LoVo (cell line): ENCODE data around the gene ING4.

Experiments used
- DNase-seq: peaks from one replicate; pipeline ENCODE4 v3.0.0-alpha.2; 2016; ENCODE audit warnings: low spot score

ING4 gene

GRCh38 chr12:6635856-6636531 is 26.9 kb downstream of the ING4 start, which contains the start of gene LPAR5:
LPAR5 (minus strand) TSS chr12:6635959; CDS start chr12:6621248, 14,711 bp downstream.
- DNase-seq = peak; percentile 81

- no peak for DNase-seq
These were observed 27.5 kb downstream of the ING4 start for GRCh38 chr12:6635375-6635855.

- DNase-seq = no peak
These were observed 30.6 kb downstream of the ING4 start for GRCh38 chr12:6632026-6632983.

- DNase-seq = no peak
These were observed 31.4 kb downstream of the ING4 start for GRCh38 chr12:6631549-6631961.

- DNase-seq = no peak
These were observed 32.2 kb downstream of the ING4 start for GRCh38 chr12:6630736-6631135.

- no peak for DNase-seq
These were observed 35.3 kb downstream of the ING4 start for GRCh38 chr12:6627616-6628015.

GRCh38 chr12:6626654-6627283 is 36.1 kb downstream of the ING4 start:
- no peak for DNase-seq

GRCh38 chr12:6620885-6621274 is 42.0 kb downstream of the ING4 start:
- DNase-seq = no peak

- DNase-seq = no peak
These were observed 42.6 kb downstream of the ING4 start for GRCh38 chr12:6620137-6620884.

- DNase-seq = no peak
These were observed 44.3 kb downstream of the ING4 start for GRCh38 chr12:6618483-6619225.

- DNase-seq = no peak
These were observed 47.1 kb downstream of the ING4 start for GRCh38 chr12:6615802-6616201.

GRCh38 chr12:6614513-6615172 is 48.3 kb downstream of the ING4 start:
- no peak for DNase-seq

- no peak for DNase-seq
These were observed 49.0 kb downstream of the ING4 start for GRCh38 chr12:6613776-6614512.

GRCh38 chr12:6613015-6613775 is 49.7 kb downstream of the ING4 start:
- DNase-seq = no peak

GRCh38 chr12:6612652-6613014 is 50.3 kb downstream of the ING4 start:
- no peak for DNase-seq

- no peak for DNase-seq
These were observed 50.7 kb downstream of the ING4 start for GRCh38 chr12:6612247-6612646.

GRCh38 chr12:6608592-6609281 is 54.2 kb downstream of the ING4 start:
- no peak for DNase-seq
